Vagina (tissue), 2 donors: ENCODE data around the gene SDK2.

Experiments used
- POLR2A ChIP-seq, 2 donors: fragments of 450-650 bp; IDR thresholded peaks; one replicate each; pipeline ENCODE4 v1.6.1; 2017; ENCODE audit warnings: antibody characterized with exemption in 2 of 2, mild to moderate bottlenecking in 2 of 2, moderate library complexity in 2 of 2
- TF ChIP-seq, protein P1 (sequence below), 3 experiments: fragments of 450-650 bp in 2 of 3; fragments of 200-600 bp in 1 of 3; sonication (generic) in 1 of 3; IDR thresholded peaks; one replicate each; pipeline ENCODE4 v1.5.1; 2017 to 2019; ENCODE audit warnings: antibody characterized with exemption in 3 of 3, mild to moderate bottlenecking in 2 of 3, moderate library complexity in 2 of 3

DNA sequence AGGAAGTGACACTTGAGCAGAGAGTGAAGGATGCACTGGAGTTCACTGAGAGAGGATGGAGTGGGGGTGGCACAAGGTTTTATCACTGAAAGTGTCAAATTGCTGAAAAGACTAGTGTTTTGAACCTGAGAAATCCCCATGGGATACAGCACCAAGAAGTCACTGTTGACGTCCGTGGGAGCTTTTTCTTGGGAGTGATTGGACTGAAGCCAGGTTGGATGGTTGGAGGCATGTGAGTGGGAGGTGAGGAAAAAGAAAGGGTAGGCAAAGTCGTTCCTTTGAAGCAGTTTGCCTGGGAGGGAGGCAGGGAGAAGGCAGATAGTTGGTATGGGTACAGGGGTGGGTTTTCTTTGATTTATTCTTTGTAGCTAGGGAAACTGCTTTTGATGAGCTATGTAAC lies 39.9 kb upstream of the SDK2 start:
- TF ChIP-seq POLR2A (IDR thresholded peaks at IDR 0.05) = no peak
- TF ChIP-seq, protein P1, sequence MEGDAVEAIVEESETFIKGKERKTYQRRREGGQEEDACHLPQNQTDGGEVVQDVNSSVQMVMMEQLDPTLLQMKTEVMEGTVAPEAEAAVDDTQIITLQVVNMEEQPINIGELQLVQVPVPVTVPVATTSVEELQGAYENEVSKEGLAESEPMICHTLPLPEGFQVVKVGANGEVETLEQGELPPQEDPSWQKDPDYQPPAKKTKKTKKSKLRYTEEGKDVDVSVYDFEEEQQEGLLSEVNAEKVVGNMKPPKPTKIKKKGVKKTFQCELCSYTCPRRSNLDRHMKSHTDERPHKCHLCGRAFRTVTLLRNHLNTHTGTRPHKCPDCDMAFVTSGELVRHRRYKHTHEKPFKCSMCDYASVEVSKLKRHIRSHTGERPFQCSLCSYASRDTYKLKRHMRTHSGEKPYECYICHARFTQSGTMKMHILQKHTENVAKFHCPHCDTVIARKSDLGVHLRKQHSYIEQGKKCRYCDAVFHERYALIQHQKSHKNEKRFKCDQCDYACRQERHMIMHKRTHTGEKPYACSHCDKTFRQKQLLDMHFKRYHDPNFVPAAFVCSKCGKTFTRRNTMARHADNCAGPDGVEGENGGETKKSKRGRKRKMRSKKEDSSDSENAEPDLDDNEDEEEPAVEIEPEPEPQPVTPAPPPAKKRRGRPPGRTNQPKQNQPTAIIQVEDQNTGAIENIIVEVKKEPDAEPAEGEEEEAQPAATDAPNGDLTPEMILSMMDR (IDR thresholded peaks at IDR 0.05) = no peak
